ENCODE results near the gene SNAP91.

SNAP91 gene

DNA sequence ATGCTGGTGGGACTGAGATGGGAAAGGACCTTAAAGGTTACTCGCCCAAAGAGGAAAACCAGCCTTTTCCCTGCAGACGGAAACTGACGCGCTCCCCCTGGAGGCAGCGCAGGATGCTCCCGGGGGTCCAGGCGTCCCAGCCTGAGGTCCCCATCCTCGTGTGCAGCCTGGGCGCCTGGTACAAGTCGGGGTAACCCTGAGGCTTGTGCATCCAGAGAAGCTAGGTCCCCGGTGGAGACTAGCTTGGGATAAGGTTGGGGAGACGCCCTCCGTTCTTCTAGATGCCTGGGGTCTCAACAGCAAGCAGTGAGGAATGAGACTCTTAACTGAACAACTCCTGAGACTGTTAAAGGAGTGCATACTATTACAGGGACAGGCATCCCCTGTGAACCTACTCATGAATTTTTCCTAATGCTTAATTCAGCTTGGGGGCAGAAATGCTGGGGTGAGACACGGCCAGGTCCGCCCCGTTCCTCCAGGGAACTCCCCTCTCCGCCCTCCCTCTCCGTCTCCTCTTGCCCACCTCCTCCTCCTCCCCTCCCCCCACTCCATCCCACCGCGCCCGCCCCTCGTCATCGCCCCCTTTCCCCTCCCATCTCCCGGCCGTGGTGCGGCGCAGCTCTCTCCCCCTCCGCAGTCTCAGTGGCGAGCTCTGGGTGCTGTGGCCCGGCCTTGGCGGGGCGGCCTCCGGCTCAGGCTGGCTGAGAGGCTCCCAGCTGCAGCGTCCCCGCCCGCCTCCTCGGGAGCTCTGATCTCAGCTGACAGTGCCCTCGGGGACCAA is 196.8 kb downstream of the SNAP91 start, which contains the start of gene PRSS35:
PRSS35 (plus strand) TSS at position 634 of the 781 bp plus-strand sequence. CDS start 10,908 bp downstream, outside the sequence.
- H3K4me2 ChIP-seq (ENCODE audit: low read length), result no peak within 1 kb of the TSS
- no peaks in the 10 kb centered on the region for H3K27me3 ChIP-seq (ENCODE audit: insufficient read depth, low read length)
- H3K4me3 ChIP-seq (ENCODE audit: low read depth, low read length, poor library complexity, severe bottlenecking), result no peak within 1 kb of the TSS
- H3K27ac ChIP-seq (ENCODE audit: low read depth, low read length, poor library complexity, severe bottlenecking), result no peak within 1 kb of the TSS
- H3K9me2 ChIP-seq (ENCODE audit: low read depth, low read length), result no peaks in the 10 kb centered on the region
- no peaks in the 10 kb centered on the region for H4K20me1 ChIP-seq (ENCODE audit: insufficient read depth, low read length)
- no peaks in the 10 kb centered on the region for H3F3A ChIP-seq (ENCODE audit: insufficient read depth, low read length)
- H3K9me3 ChIP-seq (ENCODE audit: low read length), result no peaks in the 10 kb centered on the region
- no peak within 1 kb of the TSS for H2AFZ ChIP-seq (ENCODE audit: low read length)
- H3K79me2 ChIP-seq (ENCODE audit: insufficient read depth, low read length), result no peaks in the 10 kb centered on the region
- H3K4me1 ChIP-seq (ENCODE audit: insufficient read depth, low read length, severe bottlenecking), result no peaks in the 10 kb centered on the region
- no peaks in the 10 kb centered on the region for H3K36me3 ChIP-seq (ENCODE audit: insufficient read depth, low read length)
- H3K9ac ChIP-seq (ENCODE audit: low read length), result no peak within 1 kb of the TSS
- TF ChIP-seq EZH2 (IDR thresholded peaks at IDR 0.05; ENCODE audit: borderline replicate concordance, low read length), result no peak
- TF ChIP-seq, protein P1, sequence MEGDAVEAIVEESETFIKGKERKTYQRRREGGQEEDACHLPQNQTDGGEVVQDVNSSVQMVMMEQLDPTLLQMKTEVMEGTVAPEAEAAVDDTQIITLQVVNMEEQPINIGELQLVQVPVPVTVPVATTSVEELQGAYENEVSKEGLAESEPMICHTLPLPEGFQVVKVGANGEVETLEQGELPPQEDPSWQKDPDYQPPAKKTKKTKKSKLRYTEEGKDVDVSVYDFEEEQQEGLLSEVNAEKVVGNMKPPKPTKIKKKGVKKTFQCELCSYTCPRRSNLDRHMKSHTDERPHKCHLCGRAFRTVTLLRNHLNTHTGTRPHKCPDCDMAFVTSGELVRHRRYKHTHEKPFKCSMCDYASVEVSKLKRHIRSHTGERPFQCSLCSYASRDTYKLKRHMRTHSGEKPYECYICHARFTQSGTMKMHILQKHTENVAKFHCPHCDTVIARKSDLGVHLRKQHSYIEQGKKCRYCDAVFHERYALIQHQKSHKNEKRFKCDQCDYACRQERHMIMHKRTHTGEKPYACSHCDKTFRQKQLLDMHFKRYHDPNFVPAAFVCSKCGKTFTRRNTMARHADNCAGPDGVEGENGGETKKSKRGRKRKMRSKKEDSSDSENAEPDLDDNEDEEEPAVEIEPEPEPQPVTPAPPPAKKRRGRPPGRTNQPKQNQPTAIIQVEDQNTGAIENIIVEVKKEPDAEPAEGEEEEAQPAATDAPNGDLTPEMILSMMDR (IDR thresholded peaks at IDR 0.05; ENCODE audit: low read length), result 0 out of 2 replicates have a peak, but pooled peaks have one; percentile 7

DNA sequence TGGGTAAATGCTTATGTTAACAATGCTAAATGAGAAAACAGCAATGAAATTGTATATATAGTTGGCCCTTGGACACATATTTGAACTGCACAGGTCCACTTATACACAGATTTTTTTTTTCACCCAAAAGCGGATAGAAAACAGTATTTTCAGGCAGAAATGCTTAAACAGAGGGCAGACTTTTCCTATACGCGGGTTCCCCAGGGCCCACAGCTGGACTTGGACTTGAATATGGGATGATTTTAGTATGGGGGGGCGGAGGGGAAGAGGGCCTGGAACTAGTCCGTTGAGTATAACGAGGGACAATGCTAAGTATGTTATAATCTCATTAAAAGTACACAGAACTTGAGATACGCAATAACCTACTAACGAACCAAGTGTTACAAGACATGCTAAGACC is 197.6 kb downstream of the SNAP91 start:
- Histone ChIP-seq H3K27me3 (ENCODE audit: insufficient read depth, low read length) (no peaks in the 10 kb centered on the region), H3K9me2 (ENCODE audit: low read depth, low read length) (no peaks in the 10 kb centered on the region), H3K36me3 (ENCODE audit: insufficient read depth, low read length) (no peaks in the 10 kb centered on the region), H3K4me1 (ENCODE audit: insufficient read depth, low read length, severe bottlenecking) (no peaks in the 10 kb centered on the region), H3K27ac (ENCODE audit: low read depth, low read length, poor library complexity, severe bottlenecking) (no peak overlapping the region), H3F3A (ENCODE audit: insufficient read depth, low read length) (no peaks in the 10 kb centered on the region), H3K4me2 (ENCODE audit: low read length) (no peak overlapping the region), H3K9ac (ENCODE audit: low read length) (no peak overlapping the region), H2AFZ (ENCODE audit: low read length) (no peak overlapping the region), H3K9me3 (ENCODE audit: low read length) (no peaks in the 10 kb centered on the region), H3K4me3 (ENCODE audit: low read depth, low read length, poor library complexity, severe bottlenecking) (no peak overlapping the region), H3K79me2 (ENCODE audit: insufficient read depth, low read length) (no peaks in the 10 kb centered on the region), H4K20me1 (ENCODE audit: insufficient read depth, low read length) (no peaks in the 10 kb centered on the region)
- no peak for TF ChIP-seq EZH2 (IDR thresholded peaks at IDR 0.05; ENCODE audit: borderline replicate concordance, low read length)
- TF ChIP-seq, protein P1 (IDR thresholded peaks at IDR 0.05; ENCODE audit: low read length), result no peak

DNA sequence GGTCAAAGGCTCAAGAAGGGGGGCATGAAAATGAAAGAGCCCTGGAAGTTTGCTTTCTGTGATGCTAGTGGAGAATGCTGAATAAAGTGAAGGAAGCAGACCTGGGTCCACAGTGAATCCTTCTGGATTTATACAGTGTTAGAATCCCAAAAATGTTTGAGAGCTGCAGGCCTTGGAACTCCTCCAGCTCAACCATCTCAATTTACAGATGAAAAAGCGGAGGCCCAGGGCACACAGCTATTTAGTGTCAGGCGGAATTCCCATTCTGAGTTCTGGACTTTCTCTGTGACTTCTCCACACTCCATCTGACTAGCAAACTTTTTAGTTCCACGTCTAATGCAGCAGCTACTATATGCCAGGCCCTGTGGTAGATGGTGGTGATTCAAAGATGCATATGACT is 198.1 kb downstream of the SNAP91 start:
- no peak overlapping the region for H3K27ac ChIP-seq (ENCODE audit: low read depth, low read length, poor library complexity, severe bottlenecking)
- no peaks in the 10 kb centered on the region for H3K27me3 ChIP-seq (ENCODE audit: insufficient read depth, low read length)
- H3F3A ChIP-seq (ENCODE audit: insufficient read depth, low read length), result no peaks in the 10 kb centered on the region
- H3K4me2 ChIP-seq (ENCODE audit: low read length), result no peak overlapping the region
- H3K4me3 ChIP-seq (ENCODE audit: low read depth, low read length, poor library complexity, severe bottlenecking), result no peak overlapping the region
- no peak overlapping the region for H3K9ac ChIP-seq (ENCODE audit: low read length)
- no peak for TF ChIP-seq EZH2 (IDR thresholded peaks at IDR 0.05; ENCODE audit: borderline replicate concordance, low read length)
- TF ChIP-seq, protein P1 (IDR thresholded peaks at IDR 0.05; ENCODE audit: low read length), result no peak
- H3K4me1 ChIP-seq (ENCODE audit: insufficient read depth, low read length, severe bottlenecking), result no peaks in the 10 kb centered on the region
- no peaks in the 10 kb centered on the region for H3K9me3 ChIP-seq (ENCODE audit: low read length)
- no peaks in the 10 kb centered on the region for H4K20me1 ChIP-seq (ENCODE audit: insufficient read depth, low read length)
- H2AFZ ChIP-seq (ENCODE audit: low read length), result no peak overlapping the region
- H3K9me2 ChIP-seq (ENCODE audit: low read depth, low read length), result no peaks in the 10 kb centered on the region
- no peaks in the 10 kb centered on the region for H3K36me3 ChIP-seq (ENCODE audit: insufficient read depth, low read length)
- no peaks in the 10 kb centered on the region for H3K79me2 ChIP-seq (ENCODE audit: insufficient read depth, low read length)

Data from OCI-LY1 (cell line).